Measurements from ENCODE around the gene TAF6L. TPM values are rescaled to one million over a fixed set of nuclear protein-coding genes. Genes with fewer than 3 reads are reported as not detected.

Gene TAF6L
- total and polyA plus RNA-seq, 9 of the 15 experiments (the other 6 are each of a cell fraction or from before 2014, with no cell fraction given): 0.04 to 45.5 (median 20.8) TPM

GRCh38 chr11:62727165-62727871, 43.9 kb upstream of the TAF6L start, which contains the start of gene HNRNPUL2 (continued):
- TF ChIP-seq JUND (IDR thresholded peaks at IDR 0.05; ENCODE audit: borderline replicate concordance, low read depth, low read length): peak; percentile 28
- TF ChIP-seq JUND (tag; IDR thresholded peaks at IDR 0.05; ENCODE audit: borderline replicate concordance, low read depth, low read length): no peak
- TF ChIP-seq ZNF274 (IDR thresholded peaks at IDR 0.05; ENCODE audit: borderline replicate concordance, low read depth, low read length): no peak
- TF ChIP-seq KAT2B (IDR thresholded peaks at IDR 0.05; ENCODE audit: low read depth, low read length): no peak
- TF ChIP-seq ARNT (IDR thresholded peaks at IDR 0.05): peak in 1 of 2 experiments; percentile 81; a peak in 1 of 4 replicates
- peak; percentile 74; the same call in 1 of the 2 replicates for TF ChIP-seq KLF13 (tag; IDR thresholded peaks at IDR 0.05; ENCODE audit: borderline replicate concordance, low read depth)
- no peak for TF ChIP-seq CBX5 (IDR thresholded peaks at IDR 0.05; ENCODE audit: borderline replicate concordance, low read depth)
- no peak for TF ChIP-seq RBM34 (IDR thresholded peaks at IDR 0.05; ENCODE audit: borderline replicate concordance, insufficient read depth, low read length)
- 0 out of 2 replicates have a peak, but pooled peaks have one; percentile 53 for TF ChIP-seq ZNF41 (CRISPR knock-in tag; conservative IDR thresholded peaks at IDR 0.05)
- peak; percentile 47 for TF ChIP-seq USF1 (CRISPR knock-in tag; IDR thresholded peaks at IDR 0.05)
- TF ChIP-seq HBP1 (CRISPR knock-in tag; IDR thresholded peaks at IDR 0.05): no peak
- no peak for TF ChIP-seq ZNF232 (CRISPR knock-in tag; IDR thresholded peaks at IDR 0.05)
- no peak for TF ChIP-seq ZNF140 (CRISPR knock-in tag; IDR thresholded peaks at IDR 0.05)
- peak; percentile 26 for TF ChIP-seq FOS (IDR thresholded peaks at IDR 0.05; ENCODE audit: extremely low read depth, insufficient read length)
- TF ChIP-seq CAMTA2 (CRISPR knock-in tag; conservative IDR thresholded peaks at IDR 0.05): 0 out of 2 replicates have a peak, but pooled peaks have one; percentile 84
- TF ChIP-seq POLR2AphosphoS2 (IDR thresholded peaks at IDR 0.05; ENCODE audit: low read length): peak; percentile 85; the same call in 1 of the 2 replicates
- no peak for TF ChIP-seq BCOR (IDR thresholded peaks at IDR 0.05)
- TF ChIP-seq TFAP4 (CRISPR knock-in tag; IDR thresholded peaks at IDR 0.05; ENCODE audit: borderline replicate concordance): peak; percentile 84
- no peak for TF ChIP-seq CC2D1A (IDR thresholded peaks at IDR 0.05)
- TF ChIP-seq HNRNPUL1 (IDR thresholded peaks at IDR 0.05; ENCODE audit: low read length): no peak
- no peak for TF ChIP-seq BACH1 (tag; IDR thresholded peaks at IDR 0.05)
- TF ChIP-seq STAT5A (IDR thresholded peaks at IDR 0.05; ENCODE audit: borderline replicate concordance, low read length): no peak
- peak; percentile 78 for TF ChIP-seq SPI1 (IDR thresholded peaks at IDR 0.05; ENCODE audit: borderline replicate concordance, low read depth, low read length)
- TF ChIP-seq ZNF764 (CRISPR knock-in tag; IDR thresholded peaks at IDR 0.05; ENCODE audit: low read depth): no peak
- TF ChIP-seq CTCF (IDR thresholded peaks at IDR 0.05 in 2 of 3, conservative IDR thresholded peaks at IDR 0.05 in 1 of 3; ENCODE audit: insufficient read depth in 2 of 3, low read depth in 1 of 3, low read length in 3 of 3): no peak
- TF ChIP-seq DNMT1 (IDR thresholded peaks at IDR 0.05): no peak
